ENCODE measurements around the gene B4GALT5.
"Not testable (repeated sequence)": the region's sequence is repeated elsewhere in the genome, so short reads cannot be mapped to it uniquely, and the experiment has no call there.

The B4GALT5 gene

GRCh38 chr20:49656304-49656703 is 57.4 kb downstream of the B4GALT5 start:
- DNase-seq, result no peak

- no peak for DNase-seq
Observed at GRCh38 chr20:49653925-49654434, 59.7 kb downstream of the B4GALT5 start.

DNA sequence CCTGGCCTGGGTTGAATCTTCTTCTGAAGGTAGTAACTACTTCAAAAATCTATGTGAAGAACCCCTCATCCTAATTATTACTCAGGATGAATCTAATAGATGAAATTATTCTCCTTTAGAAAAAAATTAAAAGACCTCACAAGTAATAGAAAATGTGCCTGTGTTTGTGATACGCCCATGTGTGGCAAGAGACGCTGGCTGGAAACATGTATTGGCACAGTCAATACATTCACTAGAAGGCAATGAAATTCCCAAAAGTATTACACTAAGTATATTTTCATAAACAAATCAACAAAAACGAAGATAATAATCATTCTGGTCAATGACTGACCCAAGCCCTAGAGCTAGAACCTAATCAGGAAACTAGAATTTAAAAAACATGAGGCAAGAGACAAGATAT is 64.0 kb downstream of the B4GALT5 start:
- no peak for DNase-seq

GRCh38 chr20:49647550-49647949 is 66.1 kb downstream of the B4GALT5 start:
- no peak for DNase-seq

DNA sequence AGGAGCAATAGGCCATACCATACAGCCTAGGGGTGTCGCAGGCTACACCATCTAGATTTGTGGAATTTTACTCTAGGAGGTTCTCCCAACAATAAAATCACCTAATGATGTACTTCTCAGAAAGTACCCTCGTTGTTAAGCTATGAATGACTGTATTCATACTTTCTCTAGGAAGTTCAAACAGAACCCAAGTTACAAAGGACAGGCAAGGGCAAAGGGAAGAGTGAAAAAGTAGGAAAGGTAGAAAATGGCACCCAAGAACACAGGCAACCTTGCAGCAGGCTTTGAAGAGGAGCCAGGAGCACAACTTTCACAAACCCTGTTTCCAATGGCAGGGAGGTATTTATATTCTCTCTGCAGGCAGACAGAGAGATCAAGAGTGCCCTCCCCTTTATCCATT is 67.2 kb downstream of the B4GALT5 start:
- DNase-seq, result no peak

DNA sequence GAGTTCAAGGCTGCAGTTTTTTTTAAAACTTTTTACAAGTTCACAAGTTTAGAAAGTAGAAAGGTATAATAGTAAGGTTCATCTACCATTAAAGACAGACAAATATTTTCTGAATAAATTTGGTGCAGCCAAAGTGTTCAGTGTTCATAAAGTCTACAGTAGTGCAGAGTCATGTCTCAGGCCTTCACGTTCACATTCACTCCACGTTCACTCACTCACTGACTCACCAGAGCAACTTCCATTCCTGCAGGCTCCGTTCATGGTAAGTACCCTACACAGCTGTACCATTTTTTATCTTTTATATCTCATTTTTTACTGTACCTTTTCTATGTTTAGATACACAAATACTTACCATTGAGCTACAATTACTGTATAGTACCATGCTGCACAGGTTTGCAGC is 67.6 kb downstream of the B4GALT5 start:
- no peak for DNase-seq

DNA sequence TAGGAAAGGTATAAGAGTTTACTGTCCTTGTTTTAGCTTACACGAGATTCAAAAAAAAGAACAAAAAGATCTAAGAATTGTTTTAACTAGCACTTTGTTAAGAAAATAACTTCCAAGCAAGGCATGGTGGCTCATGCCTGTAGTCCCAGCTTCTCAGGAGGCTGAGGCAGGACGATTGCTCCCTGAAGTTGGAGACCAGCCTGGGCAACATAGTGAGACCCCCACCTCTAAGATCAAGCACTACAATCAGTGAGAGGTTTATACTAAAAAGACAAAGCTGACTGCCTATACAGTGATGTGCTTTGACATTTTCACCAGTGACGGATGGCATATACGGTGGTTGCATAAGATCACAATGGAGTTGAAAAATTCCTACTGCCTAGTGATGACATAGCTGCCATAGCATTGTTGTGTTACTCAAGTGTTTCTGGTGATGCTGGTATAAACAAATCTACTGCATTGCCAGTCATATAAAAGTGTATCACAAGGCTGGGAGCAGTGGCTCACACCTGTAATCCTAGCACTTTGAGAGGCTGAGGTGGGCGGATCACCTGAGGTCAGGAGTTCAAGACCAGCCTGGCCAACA is 68.6 kb downstream of the B4GALT5 start:
- DNase-seq, result no peak

DNA sequence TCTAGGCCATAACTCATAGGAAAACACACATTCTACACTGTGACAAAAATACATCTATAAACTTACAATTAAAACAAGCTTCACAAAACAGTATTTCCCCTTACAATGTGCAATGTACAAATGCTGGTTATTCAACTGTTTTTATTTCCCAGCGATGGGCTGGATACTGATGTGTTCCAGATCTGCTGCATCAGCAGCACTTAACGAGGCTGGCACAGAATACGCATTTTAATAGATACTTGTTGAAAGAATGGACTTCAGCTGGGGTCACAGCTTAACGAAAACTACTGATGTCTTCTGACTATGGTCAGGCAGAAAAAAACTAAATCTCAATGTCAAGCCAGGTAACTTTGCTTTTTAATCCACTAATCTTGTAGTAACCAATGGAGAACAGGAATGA is 70.9 kb downstream of the B4GALT5 start:
- no peak for DNase-seq

GRCh38 chr20:49641683-49642656 is 71.7 kb downstream of the B4GALT5 start:
- DNase-seq, result no peak

DNA sequence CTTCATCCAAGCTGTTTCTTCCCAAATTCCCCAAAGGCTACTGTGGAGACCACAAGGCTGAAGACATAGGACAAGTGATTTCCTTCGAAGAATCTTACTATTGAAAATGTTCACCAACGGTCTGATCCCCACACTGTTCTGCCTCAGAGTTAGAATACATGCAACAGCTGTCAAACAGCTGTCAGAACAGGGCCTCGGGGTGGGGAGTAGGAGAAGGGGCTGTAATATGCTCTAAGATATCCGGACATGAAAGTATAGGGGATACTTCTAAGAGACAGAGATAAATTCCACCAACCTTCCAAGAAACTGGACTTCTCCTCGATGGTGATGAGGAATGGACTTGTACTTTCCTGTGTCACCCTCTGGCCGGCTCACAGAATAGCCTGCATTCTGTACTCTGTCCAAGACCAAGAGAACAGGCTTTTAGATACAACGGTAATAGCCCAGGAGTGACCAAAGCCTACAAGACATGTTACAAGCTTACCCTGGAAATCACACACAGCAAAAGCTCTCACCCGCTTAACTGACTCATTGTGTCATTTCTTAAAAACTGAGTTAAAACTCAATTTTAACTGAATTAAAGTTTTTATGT is 76.5 kb downstream of the B4GALT5 start:
- no peak for DNase-seq

- DNase-seq, result no peak
Observed at GRCh38 chr20:49636447-49636846, 77.2 kb downstream of the B4GALT5 start.

DNA sequence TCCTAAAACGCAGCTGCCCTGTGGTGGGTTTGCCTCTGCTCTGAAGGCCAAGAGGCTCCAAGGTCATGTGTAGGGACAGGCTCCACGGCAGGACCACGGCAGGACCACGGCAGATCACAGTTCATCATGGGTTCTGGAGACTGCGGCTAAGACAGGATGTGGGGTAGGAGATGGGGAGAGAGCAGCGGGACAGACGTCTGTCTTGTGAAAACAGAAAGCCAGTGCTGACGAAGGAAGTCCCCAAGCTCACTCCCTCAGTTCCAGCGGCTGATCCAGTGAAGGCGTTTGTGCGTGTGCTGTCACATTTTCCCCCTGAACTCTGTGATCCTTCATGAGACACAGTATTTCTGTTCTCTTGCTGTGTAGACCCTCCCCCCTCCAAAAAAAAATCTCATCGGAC is 77.8 kb downstream of the B4GALT5 start:
- no peak for DNase-seq

- DNase-seq, result no peak
Observed at GRCh38 chr20:49635166-49635565, 78.5 kb downstream of the B4GALT5 start.

- no peak for DNase-seq
Observed at GRCh38 chr20:49634116-49634515, 79.6 kb downstream of the B4GALT5 start.

GRCh38 chr20:49633643-49634042 is 80.0 kb downstream of the B4GALT5 start:
- DNase-seq, result no peak

- DNase-seq, result no peak
Observed at GRCh38 chr20:49633023-49633422, 80.7 kb downstream of the B4GALT5 start.

GRCh38 chr20:49631856-49632418 is 81.7 kb downstream of the B4GALT5 start:
- DNase-seq, result no peak

GRCh38 chr20:49631061-49631716 is 82.5 kb downstream of the B4GALT5 start:
- no peak for DNase-seq

DNA sequence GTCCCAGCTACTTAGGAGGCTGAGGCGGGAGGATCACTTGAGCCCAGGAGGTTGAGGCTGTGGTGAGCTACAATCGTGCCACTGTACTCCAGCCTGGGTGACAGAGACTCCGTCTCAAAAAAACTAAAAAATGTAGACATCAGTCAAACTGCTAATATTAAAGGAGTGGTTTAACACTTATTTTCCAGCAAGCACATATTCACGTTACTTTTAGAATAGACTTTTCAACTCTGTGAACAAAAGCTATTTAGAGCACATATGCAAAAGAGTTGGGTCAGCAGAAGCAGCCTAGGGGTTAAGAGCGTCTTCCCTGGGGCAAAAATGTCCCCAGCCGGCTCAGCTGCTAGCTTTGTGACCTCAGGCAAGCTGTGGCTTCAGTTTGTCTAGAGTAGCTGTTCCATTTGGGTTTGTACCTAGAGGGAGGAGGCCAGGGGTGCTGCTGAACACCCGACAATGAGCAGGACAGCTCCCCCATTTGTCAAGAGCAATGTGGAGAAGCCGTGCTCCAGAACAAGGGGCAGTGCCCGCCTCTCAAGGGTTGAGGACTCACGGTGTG is 83.2 kb downstream of the B4GALT5 start:
- no peak for DNase-seq

GRCh38 chr20:49629606-49630005 is 84.1 kb downstream of the B4GALT5 start:
- DNase-seq, result no peak

GRCh38 chr20:49628280-49628679 is 85.4 kb downstream of the B4GALT5 start:
- not testable (repeated sequence) for DNase-seq

GRCh38 chr20:49627329-49627761 is 86.3 kb downstream of the B4GALT5 start:
- DNase-seq, result no peak

Data from NCI-H1694 treated with DMSO at 0.1 percent for 48 hours (cell line).